Measurements from ENCODE around the gene LIN7C. TPM values are rescaled to one million over a fixed set of nuclear protein-coding genes. Genes with fewer than 3 reads are reported as not detected.

LIN7C gene
- total and polyA plus RNA-seq, 9 of the 15 experiments (the other 6 are each of a cell fraction or from before 2014, with no cell fraction given), result 10.8 to 52.7 (median 21.5) TPM

GRCh38 chr11:27472398-27473016 is 34.1 kb downstream of the LIN7C start, which contains the start of gene LGR4 (continued):
- TF ChIP-seq PHF21A (IDR thresholded peaks at IDR 0.05; ENCODE audit: borderline replicate concordance, low read depth) (no peak), OTX1 (CRISPR knock-in tag; IDR thresholded peaks at IDR 0.05) (no peak), PHB (CRISPR knock-in tag; IDR thresholded peaks at IDR 0.05) (no peak), BACH1 (tag; IDR thresholded peaks at IDR 0.05) (no peak), ZNF3 (CRISPR knock-in tag; IDR thresholded peaks at IDR 0.05) (no peak), NR4A1 (CRISPR knock-in tag; IDR thresholded peaks at IDR 0.05) (no peak), NR4A1 (tag; IDR thresholded peaks at IDR 0.05) (no peak), PRPF4 (IDR thresholded peaks at IDR 0.05; ENCODE audit: insufficient read depth, low read depth, low read length, poor library complexity, severe bottlenecking) (no peak), GTF2F1 (IDR thresholded peaks at IDR 0.05; ENCODE audit: low read depth, low read length) (no peak), KLF16 (IDR thresholded peaks at IDR 0.05) (no peak), ZSCAN32 (CRISPR knock-in tag; IDR thresholded peaks at IDR 0.05) (no peak), ZNF449 (CRISPR knock-in tag; IDR thresholded peaks at IDR 0.05) (no peak), TOE1 (IDR thresholded peaks at IDR 0.05; ENCODE audit: borderline replicate concordance) (no peak), TOE1 (CRISPR knock-in tag; IDR thresholded peaks at IDR 0.05; ENCODE audit: borderline replicate concordance, low read depth) (no peak), PCBP1 (IDR thresholded peaks at IDR 0.05; ENCODE audit: low read depth, low read length, poor library complexity, severe bottlenecking) (no peak), CTBP1 (IDR thresholded peaks at IDR 0.05; ENCODE audit: borderline replicate concordance) (peak; percentile 66; the same call in 1 of the 2 replicates), RERE (CRISPR knock-in tag; IDR thresholded peaks at IDR 0.05; ENCODE audit: borderline replicate concordance) (no peak), KDM2B (CRISPR knock-in tag; IDR thresholded peaks at IDR 0.05) (0 out of 2 replicates have a peak, but pooled peaks have one; percentile 81), KDM1A (IDR thresholded peaks at IDR 0.05) (no peak), ETV6 (IDR thresholded peaks at IDR 0.05; ENCODE audit: borderline replicate concordance in 1 of 2, low read depth in 2 of 2, low read length in 1 of 2) (no peak), ETV6 (CRISPR knock-in tag; IDR thresholded peaks at IDR 0.05; ENCODE audit: borderline replicate concordance) (no peak), ZNF395 (CRISPR knock-in tag; IDR thresholded peaks at IDR 0.05) (no peak)
